NCI-H460 (cell line): ENCODE data around the gene NUP98. TPM values are rescaled to one million over a fixed set of nuclear protein-coding genes. Genes with fewer than 3 reads are reported as not detected.
"Not testable (repeated sequence)": the region's sequence is repeated elsewhere in the genome, so short reads cannot be mapped to it uniquely, and the experiment has no call there.

Source experiments
- DNase-seq: peaks from one replicate; pipeline ENCODE4 v3.0.0-alpha.2; 2016; ENCODE audit warnings: low read depth; ENCODE audit errors: extremely low read depth
- total RNA-seq: library from RNA; depleted of rRNA; stranded (reverse); fragments of >200 nt; shearing (Covaris generic); gene quantifications from 2 replicates; pipeline ENCODE4 v1.2.3, GENCODE V29; 2014

Gene NUP98
- total RNA-seq, 1 experiment from 2014 or later = 96.9 TPM

- DNase-seq = no peak
Measured at GRCh38 chr11:3827434-3828186, 30.3 kb upstream of the NUP98 start.

DNA sequence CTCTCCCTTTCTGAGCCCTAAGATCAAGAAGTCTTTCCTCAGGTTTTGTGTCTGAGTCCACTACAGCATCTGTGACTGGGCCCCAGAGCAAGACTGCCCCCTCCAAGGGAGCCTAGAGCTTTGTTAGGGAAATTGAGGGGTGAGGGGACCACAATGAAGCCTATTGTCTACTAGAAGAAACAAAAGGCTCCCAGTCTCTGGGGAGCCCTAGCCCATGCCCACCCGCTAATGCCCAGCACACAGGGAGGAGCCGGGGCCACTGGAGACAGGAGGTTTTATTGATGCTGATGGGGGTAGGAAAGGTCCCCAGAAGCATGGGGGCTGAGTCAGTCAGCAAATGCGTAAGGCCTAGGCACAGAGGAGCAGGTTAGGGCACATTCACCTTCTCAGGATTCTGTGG lies 29.4 kb upstream of the NUP98 start:
- no peak for DNase-seq

GRCh38 chr11:3825473-3826154 lies 28.3 kb upstream of the NUP98 start:
- no peak for DNase-seq

- DNase-seq = peak; percentile 58
Measured at GRCh38 chr11:3824714-3825472, 27.5 kb upstream of the NUP98 start.

- DNase-seq = no peak
Measured at GRCh38 chr11:3823762-3824506, 26.6 kb upstream of the NUP98 start.

GRCh38 chr11:3823303-3823702 lies 25.9 kb upstream of the NUP98 start:
- DNase-seq = no peak

GRCh38 chr11:3822312-3822711 lies 25.0 kb upstream of the NUP98 start:
- no peak for DNase-seq

GRCh38 chr11:3820971-3821370 lies 23.6 kb upstream of the NUP98 start:
- DNase-seq = no peak

GRCh38 chr11:3817181-3817800 lies 19.9 kb upstream of the NUP98 start:
- no peak for DNase-seq

DNA sequence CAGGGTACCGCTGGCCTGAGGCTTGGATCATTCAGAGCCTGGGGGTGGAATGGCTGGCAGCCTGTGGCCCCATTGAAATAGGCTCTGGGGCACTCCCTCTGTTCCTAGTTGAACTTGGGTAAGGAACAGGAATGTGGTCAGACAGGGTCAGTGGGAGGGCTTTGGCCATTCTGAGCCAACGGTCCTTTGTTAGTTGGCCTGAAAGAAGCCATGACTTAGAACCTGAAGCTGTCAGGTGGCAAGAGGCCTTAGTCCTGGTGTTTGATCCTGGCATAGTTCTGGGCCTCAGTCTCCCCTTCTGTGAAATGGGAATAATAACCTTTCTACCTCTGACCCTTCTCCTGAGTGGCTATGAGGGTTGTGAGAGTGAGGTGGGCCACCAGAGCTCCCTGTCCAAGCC lies 19.3 kb upstream of the NUP98 start:
- DNase-seq = no peak

DNA sequence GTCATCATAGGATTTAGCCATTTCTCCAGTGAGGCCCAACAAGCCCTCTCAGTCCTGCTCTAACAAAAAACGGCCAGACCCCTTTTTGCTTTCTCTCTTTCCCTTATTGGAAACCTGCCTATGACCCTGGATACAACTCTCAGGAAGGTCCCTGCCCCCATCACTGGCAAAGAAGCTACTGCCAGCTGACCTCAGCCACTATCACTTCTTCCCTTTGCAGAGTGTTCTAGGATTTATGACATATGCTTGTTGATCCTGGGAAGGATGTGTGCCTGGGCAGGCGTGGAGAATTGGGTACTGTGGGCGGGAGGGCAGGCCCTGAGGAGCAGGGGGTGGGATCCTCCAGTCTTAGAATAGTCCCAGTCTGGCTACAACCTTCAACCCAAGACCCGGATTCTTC lies 18.5 kb upstream of the NUP98 start:
- DNase-seq = no peak

DNA sequence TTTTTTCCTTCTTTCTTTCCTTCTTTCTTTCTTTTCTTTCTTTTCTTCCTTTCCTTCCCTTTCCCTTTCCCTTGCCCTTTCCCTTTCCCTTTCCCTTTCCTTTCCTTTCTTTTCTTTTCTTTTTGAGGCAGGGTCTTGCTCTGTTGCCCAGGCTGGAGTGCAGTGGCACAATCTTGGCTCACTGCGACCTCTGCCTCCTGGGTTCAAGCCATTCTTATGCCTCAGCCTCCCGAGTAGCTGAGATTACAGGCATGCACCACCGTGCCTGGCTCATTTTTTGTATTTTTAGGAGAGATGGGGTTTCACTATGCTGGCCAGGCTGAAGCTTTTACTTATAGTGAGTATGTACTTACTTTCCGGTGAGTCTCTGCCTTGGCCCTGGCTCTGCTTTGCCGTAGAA lies 17.5 kb upstream of the NUP98 start:
- DNase-seq = not testable (repeated sequence)

DNA sequence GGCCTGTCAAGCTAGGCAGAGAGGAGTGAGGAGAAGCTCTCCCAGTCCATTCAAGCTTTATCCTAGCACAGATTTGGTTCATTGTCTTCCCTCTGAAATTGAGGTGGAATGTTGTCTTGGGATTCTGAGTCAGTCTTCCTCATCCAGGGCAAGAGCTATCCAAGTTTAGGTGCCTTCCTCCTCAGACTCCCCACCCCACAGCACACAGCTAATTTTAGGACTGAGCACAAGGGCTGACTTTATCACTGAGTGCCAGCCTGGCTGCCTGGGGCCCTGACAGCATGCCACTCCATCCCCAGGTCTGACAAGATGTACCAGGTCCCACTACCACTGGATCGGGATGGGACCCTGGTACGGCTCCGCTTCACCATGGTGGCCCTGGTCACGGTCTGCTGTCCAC lies 13.6 kb upstream of the NUP98 start:
- DNase-seq = no peak

DNA sequence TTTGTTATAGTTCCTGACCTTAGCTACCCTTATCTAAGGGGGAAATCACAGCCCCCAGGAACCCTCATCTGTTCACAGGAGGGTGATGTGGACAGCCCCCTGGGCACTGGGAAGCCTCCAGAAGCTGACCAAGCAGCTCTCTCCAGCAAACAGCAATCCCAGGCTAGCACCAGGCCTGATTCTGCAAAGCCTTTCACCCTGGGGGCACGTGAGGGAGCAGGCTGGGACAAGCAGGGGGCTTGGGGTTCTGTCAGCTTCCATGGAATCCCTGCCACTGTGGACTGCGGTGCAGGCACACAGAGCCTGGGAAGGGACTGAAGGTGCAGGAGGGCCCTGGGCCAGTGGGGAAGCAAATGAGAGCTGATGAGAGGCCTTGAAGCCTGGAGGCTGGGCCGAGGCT lies 13.1 kb upstream of the NUP98 start:
- DNase-seq = no peak

DNA sequence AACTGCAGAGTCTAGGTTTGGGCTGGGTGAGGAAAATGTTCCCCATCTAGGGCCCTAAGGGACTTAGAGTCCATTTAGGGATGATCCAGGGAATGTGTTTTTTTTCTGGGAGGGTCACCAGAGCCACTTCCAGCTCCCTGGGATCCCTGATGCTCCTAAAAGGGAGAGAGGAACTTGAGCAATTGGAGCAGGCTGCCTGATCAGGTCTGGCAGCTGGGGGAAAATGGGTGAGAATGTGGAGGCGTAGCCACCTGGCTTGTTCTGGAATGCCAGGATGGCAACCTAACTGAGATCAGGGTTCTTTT lies 12.2 kb upstream of the NUP98 start:
- DNase-seq = no peak

- peak; percentile 31 for DNase-seq
Measured at GRCh38 chr11:3808861-3809623, 11.7 kb upstream of the NUP98 start.

GRCh38 chr11:3807909-3808860 lies 10.8 kb upstream of the NUP98 start, which contains the start of gene PGAP2:
Gene PGAP2 (plus strand): TSS chr11:3808560. CDS start chr11:3811260, 2,700 bp downstream.
- peak; percentile 41 for DNase-seq

- DNase-seq = no peak
Measured at GRCh38 chr11:3803726-3804495, 6.6 kb upstream of the NUP98 start.
